Measurements from ENCODE around the gene MAZ. TPM values are rescaled to one million over a fixed set of nuclear protein-coding genes. Genes with fewer than 3 reads are reported as not detected.

The MAZ gene
- total and polyA plus RNA-seq, 2 of the 13 experiments (the other 11 are each of a cell fraction or from before 2014, with no cell fraction given): 203 to 277 TPM

- TF ChIP-seq ARID3A (IDR thresholded peaks at IDR 0.05; ENCODE audit: low read depth, low read length) (no peak), SNAPC5 (CRISPR knock-in tag; IDR thresholded peaks at IDR 0.05; ENCODE audit: borderline replicate concordance) (no peak), DR1 (CRISPR knock-in tag; IDR thresholded peaks at IDR 0.05) (no peak), MTERF4 (CRISPR knock-in tag; IDR thresholded peaks at IDR 0.05) (0 out of 2 replicates have a peak, but pooled peaks have one; percentile 40), GABPA (IDR thresholded peaks at IDR 0.05; ENCODE audit: low read depth, low read length) (no peak), GABPA (CRISPR knock-in tag; IDR thresholded peaks at IDR 0.05; ENCODE audit: low read depth) (no peak), ZNF232 (CRISPR knock-in tag; IDR thresholded peaks at IDR 0.05; ENCODE audit: borderline replicate concordance) (no peak), ZNF235 (CRISPR knock-in tag; IDR thresholded peaks at IDR 0.05; ENCODE audit: borderline replicate concordance) (no peak), ZNF746 (CRISPR knock-in tag; IDR thresholded peaks at IDR 0.05) (no peak), ZBTB26 (CRISPR knock-in tag; IDR thresholded peaks at IDR 0.05; ENCODE audit: borderline replicate concordance) (no peak), ZBTB33 (CRISPR knock-in tag; IDR thresholded peaks at IDR 0.05) (peak; percentile 80), JUND (CRISPR knock-in tag; IDR thresholded peaks at IDR 0.05) (no peak), DMAP1 (CRISPR knock-in tag; IDR thresholded peaks at IDR 0.05) (no peak), KDM3A (CRISPR knock-in tag; IDR thresholded peaks at IDR 0.05; ENCODE audit: low read depth) (peak; percentile 65; the same call in 1 of the 2 replicates), ZUFSP (CRISPR knock-in tag; IDR thresholded peaks at IDR 0.05; ENCODE audit: borderline replicate concordance) (no peak), ATF7-NPFF (CRISPR knock-in tag; IDR thresholded peaks at IDR 0.05; ENCODE audit: low read depth) (no peak), ZNF484 (CRISPR knock-in tag; IDR thresholded peaks at IDR 0.05; ENCODE audit: borderline replicate concordance, low read depth) (no peak), MED8 (CRISPR knock-in tag; IDR thresholded peaks at IDR 0.05; ENCODE audit: insufficient replicate concordance) (no peak), GRHL1 (CRISPR knock-in tag; conservative IDR thresholded peaks at IDR 0.05) (no peak)
Observed at GRCh38 chr16:29848420-29849297, 42.3 kb downstream of the MAZ start (continued).

Data from HepG2 (cell line).